CD4-positive, alpha-beta T cell treated with Interferon alpha-2 for 1 hour (primary cell): ENCODE results near the gene ADARB2.
"Not testable (repeated sequence)": the region's sequence is repeated elsewhere in the genome, so short reads cannot be mapped to it uniquely, and the experiment has no call there.

ENCODE experiments used
- DNase-seq, 2 donors: peaks; one replicate each; pipeline ENCODE4 v3.0.0-alpha.2; 2020 to 2022

The ADARB2 gene

GRCh38 chr10:1737222-1738061 is at the start of gene ADARB2:
ADARB2 (minus strand) TSS chr10:1737525.
- no peak for DNase-seq

- no peak for DNase-seq
These were observed 48.5 kb upstream of the ADARB2 start for GRCh38 chr10:1785835-1786234.

- DNase-seq, result no peak
These were observed 45.5 kb upstream of the ADARB2 start for GRCh38 chr10:1782841-1783240.

GRCh38 chr10:1779796-1780195 is 42.5 kb upstream of the ADARB2 start:
- no peak for DNase-seq

GRCh38 chr10:1778375-1778969 is 41.1 kb upstream of the ADARB2 start:
- DNase-seq, result no peak

GRCh38 chr10:1776127-1776662 is 38.9 kb upstream of the ADARB2 start:
- no peak for DNase-seq

- DNase-seq, result no peak
These were observed 37.5 kb upstream of the ADARB2 start for GRCh38 chr10:1774796-1775195.

GRCh38 chr10:1773204-1773603 is 35.9 kb upstream of the ADARB2 start:
- DNase-seq, result not testable (repeated sequence)

GRCh38 chr10:1766049-1766448 is 28.7 kb upstream of the ADARB2 start:
- DNase-seq, result no peak

- no peak for DNase-seq
These were observed 24.8 kb upstream of the ADARB2 start for GRCh38 chr10:1762076-1762475.

GRCh38 chr10:1754506-1755153 is 17.3 kb upstream of the ADARB2 start:
- no peak for DNase-seq

GRCh38 chr10:1752153-1752552 is 14.8 kb upstream of the ADARB2 start:
- DNase-seq, result no peak

- DNase-seq, result no peak
These were observed 10.3 kb upstream of the ADARB2 start for GRCh38 chr10:1747590-1748157.

GRCh38 chr10:1746796-1747195 is 9.5 kb upstream of the ADARB2 start:
- no peak for DNase-seq

- no peak for DNase-seq
These were observed 8.6 kb upstream of the ADARB2 start for GRCh38 chr10:1745780-1746456.

- DNase-seq, result no peak
These were observed 7.2 kb upstream of the ADARB2 start for GRCh38 chr10:1744524-1744923.

- DNase-seq, result no peak
These were observed 5.8 kb upstream of the ADARB2 start for GRCh38 chr10:1743141-1743540.

- no peak for DNase-seq
These were observed 4.1 kb upstream of the ADARB2 start for GRCh38 chr10:1741450-1741849.

- DNase-seq, result no peak
These were observed 2.4 kb upstream of the ADARB2 start for GRCh38 chr10:1739751-1740150.

GRCh38 chr10:1738950-1739349 is 1.6 kb upstream of the ADARB2 start:
- no peak for DNase-seq

- DNase-seq, result no peak
These were observed 428 bp downstream of the ADARB2 start for GRCh38 chr10:1736972-1737221.

GRCh38 chr10:1736144-1736971 is 967 bp downstream of the ADARB2 start:
- no peak for DNase-seq
